Stimulated activated CD4-positive, alpha-beta T cell treated with anti-CD3 and anti-CD28 coated beads, Interleukin-12 subunit alpha, Interleukin-12 subunit beta, amount 100 ng/mL, for 4 hours (primary cell): ENCODE results near the gene CBLL2.
"Not testable (repeated sequence)": the region's sequence is repeated elsewhere in the genome, so short reads cannot be mapped to it uniquely, and the experiment has no call there.

Source experiments
- DNase-seq: peaks from one replicate; pipeline ENCODE4 v3.0.0-alpha.2; 2020

Gene CBLL2, protein sequence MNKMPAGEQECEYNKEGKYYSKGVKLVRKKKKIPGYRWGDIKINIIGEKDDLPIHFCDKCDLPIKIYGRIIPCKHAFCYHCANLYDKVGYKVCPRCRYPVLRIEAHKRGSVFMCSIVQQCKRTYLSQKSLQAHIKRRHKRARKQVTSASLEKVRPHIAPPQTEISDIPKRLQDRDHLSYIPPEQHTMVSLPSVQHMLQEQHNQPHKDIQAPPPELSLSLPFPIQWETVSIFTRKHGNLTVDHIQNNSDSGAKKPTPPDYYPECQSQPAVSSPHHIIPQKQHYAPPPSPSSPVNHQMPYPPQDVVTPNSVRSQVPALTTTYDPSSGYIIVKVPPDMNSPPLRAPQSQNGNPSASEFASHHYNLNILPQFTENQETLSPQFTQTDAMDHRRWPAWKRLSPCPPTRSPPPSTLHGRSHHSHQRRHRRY

DNA sequence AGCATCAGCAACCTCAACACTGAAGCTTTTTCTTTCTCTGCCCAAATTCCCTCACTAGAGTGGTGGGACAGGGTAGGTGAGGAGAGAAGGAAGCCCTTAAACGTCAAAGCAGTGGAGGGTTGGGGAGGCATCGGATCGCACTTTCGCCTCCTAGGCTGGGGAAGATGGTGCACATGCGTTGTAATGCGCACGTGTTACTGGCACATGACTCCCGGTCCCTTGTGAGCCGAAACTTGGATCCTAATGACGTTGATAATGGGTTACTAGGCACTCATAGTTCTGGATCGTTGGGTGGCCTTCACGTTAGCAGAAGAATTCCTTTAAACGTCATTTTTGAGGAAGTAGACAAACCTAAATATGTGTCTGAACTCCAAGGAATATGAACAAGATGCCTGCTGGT lies at the start of gene CBLL2:
CBLL2 (plus strand) TSS at position 301 of the 400 bp plus-strand sequence; CDS start at position 380, 79 bp downstream.
- DNase-seq, result no peak

GRCh38 chrX:22234380-22234779 lies 38.3 kb upstream of the CBLL2 start:
- DNase-seq, result no peak

- no peak for DNase-seq
These were observed 35.2 kb upstream of the CBLL2 start for GRCh38 chrX:22237479-22237878.

DNA sequence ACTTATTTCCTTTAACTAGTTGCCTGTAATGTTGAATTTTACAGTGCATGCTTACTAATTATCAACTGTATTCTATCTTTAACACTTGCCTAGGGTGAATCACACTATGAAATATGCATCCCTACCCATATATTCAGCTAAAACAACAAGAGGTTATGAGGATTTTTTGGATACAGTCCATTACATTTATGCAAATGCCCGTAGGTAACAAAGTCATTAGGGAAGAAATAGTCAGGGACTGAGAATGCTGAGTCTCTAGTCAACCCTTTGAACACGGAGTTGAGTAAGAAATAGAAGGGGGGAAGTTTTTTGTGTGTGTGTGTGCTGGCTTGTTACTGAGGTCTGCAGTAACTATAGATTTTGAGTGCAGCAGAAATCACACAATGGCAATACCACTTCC lies 26.1 kb upstream of the CBLL2 start:
- DNase-seq, result no peak

DNA sequence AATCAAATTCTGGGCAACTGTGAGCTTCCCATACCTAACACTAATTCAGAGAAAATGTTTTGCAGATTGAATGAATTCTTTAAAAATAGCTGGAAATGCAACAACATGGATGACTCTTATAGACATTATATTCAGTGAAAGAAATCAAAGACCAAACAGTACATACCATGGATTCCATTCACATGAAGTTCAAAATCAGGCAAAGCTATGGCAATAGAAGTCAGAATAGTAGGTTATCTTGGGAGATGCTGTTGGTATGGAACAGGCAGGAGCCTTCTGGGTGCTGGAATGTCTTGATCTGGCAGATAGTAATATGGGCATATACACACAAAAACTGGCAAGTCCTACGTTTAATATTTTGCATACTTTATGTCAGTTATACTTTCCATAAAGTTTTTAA lies 25.5 kb upstream of the CBLL2 start:
- no peak for DNase-seq

DNA sequence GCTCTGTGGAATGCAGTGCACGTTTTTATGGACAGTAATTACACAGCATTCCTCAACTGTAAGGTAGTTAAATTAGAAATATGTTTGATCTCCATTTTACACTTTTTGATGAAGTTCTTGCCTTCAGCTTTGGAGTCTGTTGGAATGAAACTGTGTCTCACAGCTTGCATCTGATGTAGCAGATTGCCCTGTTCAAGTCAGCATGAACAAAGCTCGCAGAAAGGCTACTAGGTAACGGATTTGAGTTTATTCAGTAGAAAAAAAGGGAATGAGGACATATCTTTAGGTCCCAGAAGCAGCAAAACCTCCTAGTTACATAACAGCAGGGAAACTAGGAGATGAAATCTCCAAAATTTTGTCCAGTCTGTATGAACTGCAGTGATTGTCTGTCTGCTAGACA lies 24.3 kb upstream of the CBLL2 start:
- DNase-seq, result no peak

- DNase-seq, result no peak
These were observed 23.3 kb upstream of the CBLL2 start for GRCh38 chrX:22249371-22249770.

GRCh38 chrX:22268706-22269105 lies 4.0 kb upstream of the CBLL2 start:
- no peak for DNase-seq

DNA sequence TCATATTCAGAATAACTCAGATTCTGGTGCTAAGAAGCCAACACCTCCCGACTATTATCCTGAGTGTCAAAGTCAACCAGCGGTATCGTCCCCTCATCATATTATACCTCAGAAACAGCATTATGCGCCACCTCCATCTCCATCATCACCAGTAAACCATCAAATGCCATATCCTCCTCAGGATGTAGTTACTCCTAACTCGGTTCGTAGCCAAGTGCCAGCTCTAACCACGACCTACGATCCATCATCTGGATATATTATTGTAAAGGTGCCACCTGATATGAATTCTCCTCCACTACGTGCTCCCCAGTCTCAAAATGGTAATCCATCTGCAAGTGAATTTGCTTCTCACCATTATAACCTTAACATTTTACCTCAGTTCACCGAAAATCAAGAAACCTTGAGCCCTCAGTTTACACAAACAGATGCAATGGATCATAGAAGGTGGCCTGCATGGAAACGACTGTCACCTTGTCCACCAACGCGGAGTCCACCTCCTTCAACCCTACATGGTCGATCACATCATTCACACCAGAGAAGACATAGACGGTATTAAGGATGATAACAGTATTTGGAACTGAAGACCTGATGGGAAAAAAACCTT lies 1.1 kb downstream of the CBLL2 start:
- no peak for DNase-seq

DNA sequence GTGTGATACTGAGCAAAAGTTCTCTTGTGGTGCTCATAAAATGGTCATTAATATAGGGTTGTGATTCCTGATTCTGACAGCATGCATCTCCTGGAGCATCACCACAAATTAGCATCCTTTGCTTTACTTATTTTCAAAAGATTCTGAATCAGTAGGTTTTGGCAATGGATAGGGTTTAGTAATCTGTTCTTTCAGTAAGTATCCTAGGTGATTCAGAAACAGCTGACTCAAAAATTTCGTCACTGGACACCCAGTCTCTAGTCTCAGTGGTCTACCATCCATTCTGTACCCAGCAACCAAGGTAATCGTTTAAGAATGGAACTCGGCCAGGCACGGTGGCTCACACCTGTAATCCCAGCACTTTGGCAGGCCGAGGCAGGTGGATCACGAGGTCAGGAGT lies 4.1 kb downstream of the CBLL2 start:
- no peak for DNase-seq

- DNase-seq, result no peak
These were observed 5.7 kb downstream of the CBLL2 start for GRCh38 chrX:22278375-22278774.

DNA sequence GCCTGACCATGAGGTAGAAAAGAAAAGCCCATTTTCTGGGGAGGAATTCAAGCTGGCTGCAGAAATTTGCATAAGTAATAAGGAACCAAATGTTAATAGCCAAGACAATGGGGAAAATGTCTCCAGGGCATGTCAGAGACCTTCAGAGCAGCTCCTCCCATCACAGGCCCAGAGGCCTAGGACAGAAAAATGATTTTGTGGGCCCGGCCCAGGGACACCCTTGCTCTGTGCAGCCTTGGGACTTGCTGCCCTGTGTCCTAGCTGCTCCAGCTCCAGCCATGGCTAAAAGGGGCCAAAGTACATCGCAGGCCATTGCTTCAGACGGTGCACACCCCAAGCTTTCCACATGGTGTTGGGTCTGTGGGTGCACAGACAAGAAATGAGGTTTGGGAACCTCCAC lies 16.5 kb downstream of the CBLL2 start:
- not testable (repeated sequence) for DNase-seq

DNA sequence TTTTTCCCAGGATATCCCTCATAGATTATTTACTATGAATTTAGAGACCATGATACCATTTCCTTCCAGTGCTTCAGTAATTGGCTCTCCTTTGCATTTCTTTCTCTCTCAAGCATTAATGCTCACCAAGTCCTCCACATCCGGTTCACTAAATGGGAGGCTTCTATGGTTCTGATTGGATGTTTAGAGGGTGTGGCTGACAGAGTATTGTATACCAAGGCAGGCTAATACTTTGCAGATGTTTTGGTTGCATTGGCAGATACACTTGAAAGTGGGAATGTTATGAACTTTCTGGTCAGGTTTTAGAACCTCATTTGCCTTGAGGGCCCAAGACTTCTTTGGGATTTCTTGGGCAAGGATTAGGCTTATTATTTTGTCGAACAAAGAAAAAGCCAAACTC lies 24.2 kb downstream of the CBLL2 start:
- no peak for DNase-seq

- DNase-seq, result no peak
These were observed 27.4 kb downstream of the CBLL2 start for GRCh38 chrX:22300130-22300529.

DNA sequence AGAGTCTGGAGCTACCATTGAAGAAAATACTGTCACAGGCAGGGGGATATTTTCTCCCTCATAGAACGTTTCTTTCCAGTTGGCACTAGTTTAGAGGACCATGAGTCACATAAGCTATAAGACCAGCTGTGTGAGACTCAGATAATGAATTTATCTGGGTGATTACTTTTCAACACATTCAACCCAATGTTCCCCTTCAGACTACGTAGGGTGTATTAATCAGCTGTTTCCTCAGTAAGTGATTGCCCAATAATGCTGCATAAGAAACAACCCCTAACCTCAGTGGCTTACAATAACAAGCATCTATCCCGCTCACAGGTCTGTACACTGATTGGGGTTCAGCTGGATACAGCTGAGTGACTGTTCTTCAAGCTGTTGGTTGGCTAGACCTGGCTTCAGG lies 38.1 kb downstream of the CBLL2 start:
- DNase-seq, result no peak

DNA sequence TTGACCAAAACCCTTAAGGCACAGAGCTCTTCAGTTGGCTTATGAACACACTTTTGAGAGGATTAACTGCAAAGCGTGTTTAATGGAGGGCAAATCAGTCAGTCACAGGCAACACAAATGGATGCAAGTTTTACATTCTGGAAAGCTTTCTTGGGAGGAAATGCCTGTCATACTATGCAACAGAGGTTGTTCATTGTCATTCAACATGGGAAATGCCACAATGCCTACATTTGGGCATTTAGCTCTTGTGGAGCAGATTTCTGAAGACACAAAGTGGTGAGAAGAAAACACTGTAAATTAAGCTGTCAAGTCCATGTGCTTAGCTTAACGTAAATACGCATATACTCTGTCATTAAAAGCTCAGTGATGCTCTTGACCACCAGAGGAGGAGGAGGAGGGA lies 41.1 kb downstream of the CBLL2 start:
- DNase-seq, result no peak

- no peak for DNase-seq
These were observed 41.5 kb downstream of the CBLL2 start for GRCh38 chrX:22314211-22314610.

GRCh38 chrX:22314692-22315091 lies 42.0 kb downstream of the CBLL2 start:
- no peak for DNase-seq

DNA sequence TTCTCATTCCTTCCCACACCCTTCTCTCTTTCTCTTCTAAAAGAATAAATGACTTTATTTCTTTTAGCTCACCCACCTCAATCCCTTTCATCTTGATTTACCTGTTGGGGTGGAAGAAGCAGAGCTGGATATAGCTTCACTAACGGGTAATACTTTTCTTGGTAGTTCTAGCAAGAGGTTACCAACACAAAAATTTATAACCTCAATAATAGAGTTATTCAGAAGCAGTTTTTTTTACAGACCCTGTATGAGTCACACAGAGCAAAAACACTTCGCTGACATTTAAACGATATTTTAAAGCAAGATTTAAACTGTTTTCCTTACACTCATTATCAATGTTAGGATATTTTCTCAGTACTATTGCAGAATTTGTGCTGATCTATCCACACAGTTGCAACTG lies 42.4 kb downstream of the CBLL2 start:
- DNase-seq, result no peak

- DNase-seq, result no peak
These were observed 47.6 kb downstream of the CBLL2 start for GRCh38 chrX:22320236-22320873.

GRCh38 chrX:22323541-22323940 lies 50.8 kb downstream of the CBLL2 start:
- no peak for DNase-seq
